Nephron progenitor cell (in vitro differentiated cells): ENCODE results near the gene GALNT5.

Experiments used
- DNase-seq: peaks from one replicate; pipeline ENCODE4 v3.0.0; 2021
- H3K27ac Mint-ChIP-seq: 2 replicates; pipeline ENCODE4 v1.8.0; 2021; ENCODE audit warnings: mild to moderate bottlenecking, moderate library complexity, mixed read lengths
- H3K27me3 Mint-ChIP-seq: 2 replicates; pipeline ENCODE4 v1.8.0; 2021; ENCODE audit warnings: mild to moderate bottlenecking, low read depth, mixed read lengths; ENCODE audit not compliant: poor library complexity
- H3K36me3 Mint-ChIP-seq: 2 replicates; pipeline ENCODE4 v1.8.0; 2021; ENCODE audit warnings: low read depth, mixed read lengths
- H3K4me1 Mint-ChIP-seq: 2 replicates; pipeline ENCODE4 v1.8.0; 2021; ENCODE audit warnings: mixed read lengths
- H3K4me3 Mint-ChIP-seq: 2 replicates; pipeline ENCODE4 v1.8.0; 2021; ENCODE audit warnings: mild to moderate bottlenecking, moderate library complexity, mixed read lengths
- H3K9me3 Mint-ChIP-seq: 2 replicates; pipeline ENCODE4 v1.8.0; 2021; ENCODE audit warnings: mild to moderate bottlenecking, moderate library complexity, mixed read lengths
- TF ChIP-seq, protein P1 (sequence below): fragments of 200-600 bp; sonication (generic); IDR thresholded peaks from 2 replicates; pipeline ENCODE4 v1.5.0; 2021; ENCODE audit warnings: antibody characterized with exemption

Gene GALNT5

DNA sequence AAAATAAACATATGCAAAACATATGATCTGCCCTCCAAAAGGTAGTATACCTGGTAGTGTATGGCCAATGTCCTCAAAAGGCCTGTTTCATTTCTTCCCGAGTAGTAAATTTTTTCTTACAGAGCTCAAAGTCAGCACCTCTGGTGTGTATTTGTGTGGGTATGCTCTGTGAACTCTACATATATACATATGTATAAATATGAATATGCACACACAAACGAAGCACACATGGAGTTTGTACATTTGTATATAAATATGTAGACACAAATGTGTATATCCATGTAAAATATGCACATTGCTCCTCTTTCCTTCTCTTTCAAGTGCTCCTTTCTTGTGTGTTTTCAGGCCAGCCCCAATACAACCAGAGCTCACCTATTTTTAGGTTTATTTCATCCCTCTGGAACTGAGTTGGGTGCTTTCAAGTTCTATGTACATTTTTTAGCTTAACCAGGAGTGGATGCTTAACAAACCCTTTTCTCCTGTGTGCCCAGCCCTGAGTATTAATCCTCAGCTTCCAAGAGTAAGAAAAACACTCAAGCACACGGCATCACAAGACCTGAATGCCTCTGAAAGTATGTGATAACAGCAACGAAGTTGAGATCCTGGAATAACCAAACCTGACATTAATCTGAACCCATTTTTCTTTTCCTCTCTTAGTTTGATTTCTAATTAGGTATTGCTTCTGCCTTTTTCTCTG is 12.2 kb upstream of the GALNT5 start:
- Mint-ChIP-seq H3K27ac (no peak overlapping the region), H3K36me3 (no peaks in the 10 kb centered on the region), H3K9me3 (no peaks in the 10 kb centered on the region), H3K27me3 (peaks cover 6% of the 10 kb centered on the region), H3K4me3 (no peak overlapping the region), H3K4me1 (peaks cover 18% of the 10 kb centered on the region)
- TF ChIP-seq, protein P1, sequence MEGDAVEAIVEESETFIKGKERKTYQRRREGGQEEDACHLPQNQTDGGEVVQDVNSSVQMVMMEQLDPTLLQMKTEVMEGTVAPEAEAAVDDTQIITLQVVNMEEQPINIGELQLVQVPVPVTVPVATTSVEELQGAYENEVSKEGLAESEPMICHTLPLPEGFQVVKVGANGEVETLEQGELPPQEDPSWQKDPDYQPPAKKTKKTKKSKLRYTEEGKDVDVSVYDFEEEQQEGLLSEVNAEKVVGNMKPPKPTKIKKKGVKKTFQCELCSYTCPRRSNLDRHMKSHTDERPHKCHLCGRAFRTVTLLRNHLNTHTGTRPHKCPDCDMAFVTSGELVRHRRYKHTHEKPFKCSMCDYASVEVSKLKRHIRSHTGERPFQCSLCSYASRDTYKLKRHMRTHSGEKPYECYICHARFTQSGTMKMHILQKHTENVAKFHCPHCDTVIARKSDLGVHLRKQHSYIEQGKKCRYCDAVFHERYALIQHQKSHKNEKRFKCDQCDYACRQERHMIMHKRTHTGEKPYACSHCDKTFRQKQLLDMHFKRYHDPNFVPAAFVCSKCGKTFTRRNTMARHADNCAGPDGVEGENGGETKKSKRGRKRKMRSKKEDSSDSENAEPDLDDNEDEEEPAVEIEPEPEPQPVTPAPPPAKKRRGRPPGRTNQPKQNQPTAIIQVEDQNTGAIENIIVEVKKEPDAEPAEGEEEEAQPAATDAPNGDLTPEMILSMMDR, result no peak
- DNase-seq, result no peak

DNA sequence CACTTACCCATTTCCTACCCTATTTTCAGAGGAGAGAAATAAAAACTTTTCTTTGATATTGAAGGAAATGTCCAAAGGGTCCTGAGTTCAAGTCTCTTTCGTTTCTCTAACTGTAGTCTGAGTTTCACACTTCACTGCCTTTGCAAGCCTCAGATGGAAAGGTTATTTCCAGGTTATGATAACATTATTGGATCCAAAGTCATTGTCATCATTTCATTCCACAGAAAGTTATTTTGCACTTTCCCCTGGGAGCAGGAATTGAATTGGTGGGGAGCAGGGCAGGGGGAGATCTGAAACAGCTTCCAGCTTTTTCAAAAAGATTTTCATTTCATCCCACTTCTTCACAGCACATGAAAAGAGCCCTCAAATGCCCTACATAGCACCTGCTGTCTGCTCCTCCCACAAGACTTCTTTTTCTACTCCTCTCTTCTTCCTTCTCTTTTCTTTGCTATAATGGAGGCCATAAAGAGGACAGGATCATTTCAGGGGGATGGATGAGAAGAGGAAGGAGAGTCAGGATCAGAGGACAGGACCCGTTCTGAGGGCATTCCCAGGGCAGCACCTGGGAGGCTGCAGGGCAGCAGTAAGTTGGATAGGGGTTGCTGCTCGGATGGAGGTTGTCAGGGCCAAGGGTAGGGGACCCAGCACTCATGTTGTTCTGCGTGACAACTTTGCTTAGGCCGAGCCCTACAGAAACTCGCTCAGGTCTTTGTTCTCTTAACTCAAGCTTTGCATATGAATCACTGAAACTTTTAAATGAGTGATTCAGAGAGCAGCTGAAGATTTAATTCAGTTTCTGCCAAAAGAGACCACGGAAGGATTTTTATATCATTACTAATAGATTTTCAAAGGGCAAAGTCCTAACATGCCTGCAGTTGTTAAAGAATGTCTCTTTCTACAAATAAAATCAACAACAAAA is 11.4 kb upstream of the GALNT5 start:
- peaks cover 6% of the 10 kb centered on the region for H3K27me3 Mint-ChIP-seq
- H3K4me3 Mint-ChIP-seq, result no peak overlapping the region
- no peak overlapping the region for H3K27ac Mint-ChIP-seq
- TF ChIP-seq, protein P1, result no peak
- DNase-seq, result no peak
- no peaks in the 10 kb centered on the region for H3K9me3 Mint-ChIP-seq
- H3K4me1 Mint-ChIP-seq, result peaks cover 23% of the 10 kb centered on the region
- no peaks in the 10 kb centered on the region for H3K36me3 Mint-ChIP-seq

DNA sequence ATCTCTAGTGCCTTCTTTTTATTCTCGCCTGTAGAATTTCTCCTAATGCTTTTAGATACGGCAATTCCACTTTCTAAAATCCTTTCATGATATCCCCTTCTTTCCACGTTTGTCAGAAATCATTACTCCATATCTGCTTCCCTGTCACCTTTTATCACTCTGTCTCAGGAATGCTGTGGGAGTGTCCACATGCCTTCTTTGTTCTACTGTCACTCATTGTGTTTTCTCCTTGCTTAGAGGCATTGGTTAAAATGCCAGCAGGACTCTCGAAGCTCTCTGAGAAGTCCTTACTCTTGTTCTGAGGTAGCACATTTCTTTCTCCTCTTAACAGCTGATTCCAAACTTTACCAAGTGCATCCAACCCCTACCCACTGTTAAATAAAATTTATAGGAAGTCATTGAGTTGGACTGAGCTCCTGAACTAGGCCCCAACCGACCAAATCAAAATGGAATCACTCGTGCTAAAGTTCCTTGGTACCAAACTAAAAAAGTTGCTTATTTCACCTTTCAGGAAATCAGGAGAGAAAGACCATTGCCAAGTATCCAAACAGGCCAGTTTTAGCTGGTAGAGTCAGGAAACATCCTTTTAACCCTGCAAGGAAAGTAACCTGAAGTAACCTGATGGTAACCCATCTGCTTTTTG is 10.6 kb upstream of the GALNT5 start:
- DNase-seq, result no peak
- peaks cover 23% of the 10 kb centered on the region for H3K4me1 Mint-ChIP-seq
- peaks cover 6% of the 10 kb centered on the region for H3K27me3 Mint-ChIP-seq
- H3K9me3 Mint-ChIP-seq, result no peaks in the 10 kb centered on the region
- no peak overlapping the region for H3K27ac Mint-ChIP-seq
- H3K36me3 Mint-ChIP-seq, result no peaks in the 10 kb centered on the region
- TF ChIP-seq, protein P1, result no peak
- H3K4me3 Mint-ChIP-seq, result no peak overlapping the region

DNA sequence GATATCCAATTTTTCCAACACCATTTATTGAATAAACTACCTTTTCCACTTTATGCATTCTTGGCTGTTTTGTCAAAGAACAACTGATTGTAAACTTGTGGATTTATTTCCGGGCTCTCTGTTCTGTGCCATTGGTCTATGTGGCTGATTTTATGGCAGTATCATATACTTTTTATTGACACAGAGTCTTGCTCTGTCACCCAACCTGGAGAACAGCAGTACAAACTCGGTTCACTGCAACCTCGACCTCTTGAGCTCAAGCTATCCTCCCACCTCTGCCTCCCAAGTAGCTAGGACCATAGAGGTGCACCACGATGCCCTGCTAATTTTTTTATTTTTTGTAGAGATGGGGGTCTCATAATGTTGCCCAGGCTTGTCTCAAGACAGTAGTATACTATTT is 6.7 kb upstream of the GALNT5 start:
- peaks cover 5% of the 10 kb centered on the region for H3K27me3 Mint-ChIP-seq
- no peaks in the 10 kb centered on the region for H3K9me3 Mint-ChIP-seq
- no peak for DNase-seq
- TF ChIP-seq, protein P1, result no peak
- no peaks in the 10 kb centered on the region for H3K36me3 Mint-ChIP-seq
- no peak overlapping the region for H3K27ac Mint-ChIP-seq
- peaks cover 21% of the 10 kb centered on the region for H3K4me1 Mint-ChIP-seq
- H3K4me3 Mint-ChIP-seq, result no peak overlapping the region

DNA sequence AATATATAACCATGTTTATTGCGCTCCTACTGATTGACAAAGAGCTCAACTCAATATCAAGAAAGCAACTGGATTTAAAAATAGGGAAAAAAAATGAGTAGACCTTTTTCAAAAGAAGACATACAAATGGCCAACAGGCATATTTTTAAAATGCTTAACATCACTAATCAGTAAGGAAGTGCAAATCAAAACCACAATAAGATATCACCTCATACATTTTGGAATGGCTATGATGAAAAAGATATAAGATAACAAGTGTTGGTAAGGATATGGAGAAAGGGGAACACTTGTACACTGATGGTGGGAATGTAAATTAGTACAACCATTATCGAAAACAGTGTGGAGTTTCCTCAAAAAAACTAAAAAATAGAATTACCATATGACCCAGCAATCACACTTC is 5.6 kb upstream of the GALNT5 start:
- H3K36me3 Mint-ChIP-seq, result no peaks in the 10 kb centered on the region
- peaks cover 10% of the 10 kb centered on the region for H3K4me1 Mint-ChIP-seq
- no peak overlapping the region for H3K4me3 Mint-ChIP-seq
- TF ChIP-seq, protein P1, result no peak
- H3K27ac Mint-ChIP-seq, result no peak overlapping the region
- H3K9me3 Mint-ChIP-seq, result no peaks in the 10 kb centered on the region
- no peak for DNase-seq
- no peaks in the 10 kb centered on the region for H3K27me3 Mint-ChIP-seq
